H9 (cell line): ENCODE data around the gene SLC25A27. TPM values are rescaled to one million over a fixed set of nuclear protein-coding genes. Genes with fewer than 3 reads are reported as not detected.

Source experiments
- DNase-seq: peaks from one replicate; pipeline ENCODE4 v3.0.0-alpha.2; 2017
- H2AFZ ChIP-seq: one replicate; pipeline ENCODE4 v1.6.1; 2013; ENCODE audit warnings: mild to moderate bottlenecking, low read length, control low read depth, moderate library complexity
- H2AK5ac ChIP-seq: 2 replicates; pipeline ENCODE4 v1.6.1; 2013; ENCODE audit warnings: low read length, control low read depth, mixed read lengths; ENCODE audit not compliant: insufficient read length
- H2BK120ac ChIP-seq: one replicate; pipeline ENCODE4 v1.6.1; 2013; ENCODE audit warnings: low read depth, mild to moderate bottlenecking, low read length, control low read depth, inconsistent platforms; ENCODE audit not compliant: poor library complexity, severe bottlenecking
- H2BK12ac ChIP-seq: 2 replicates; pipeline ENCODE4 v1.6.1; 2013; ENCODE audit warnings: low read length, control low read depth, mixed read lengths, low read depth; ENCODE audit not compliant: insufficient read length
- H2BK15ac ChIP-seq: 2 replicates; pipeline ENCODE4 v1.6.1; 2013; ENCODE audit warnings: low read depth, low read length, control low read depth
- H2BK20ac ChIP-seq: one replicate; pipeline ENCODE4 v1.6.1; 2013; ENCODE audit warnings: low read depth, mild to moderate bottlenecking, low read length, control low read depth, inconsistent platforms; ENCODE audit not compliant: poor library complexity, severe bottlenecking
- H2BK5ac ChIP-seq: 2 replicates; pipeline ENCODE4 v1.6.1; 2013; ENCODE audit warnings: low read length, control low read depth, mixed read lengths; ENCODE audit not compliant: insufficient read length
- H3K14ac ChIP-seq: 2 replicates; pipeline ENCODE4 v1.6.1; 2013; ENCODE audit warnings: low read length, control low read depth; ENCODE audit not compliant: insufficient read depth
- H3K18ac ChIP-seq: 2 replicates; pipeline ENCODE4 v1.6.1; 2013; ENCODE audit warnings: low read depth, mild to moderate bottlenecking, mixed read lengths, low read length, control low read depth; ENCODE audit not compliant: insufficient read length
- H3K23ac ChIP-seq: 2 replicates; pipeline ENCODE4 v1.6.1; 2013; ENCODE audit warnings: low read length, control low read depth, mixed read lengths, low read depth; ENCODE audit not compliant: insufficient read length
- H3K23me2 ChIP-seq: 2 replicates; pipeline ENCODE4 v1.6.1; 2013; ENCODE audit warnings: low read depth, mild to moderate bottlenecking, mixed read lengths, low read length, control low read depth; ENCODE audit not compliant: insufficient read length, poor library complexity, severe bottlenecking
- H3K27ac ChIP-seq: 2 replicates; pipeline ENCODE4 v1.5.1; 2013; ENCODE audit warnings: low read length, control low read depth, mixed read lengths, low read depth; ENCODE audit not compliant: insufficient read length
- H3K27me3 ChIP-seq: 2 replicates; pipeline ENCODE4 v1.6.1; 2013; ENCODE audit warnings: low read length, control low read depth, inconsistent platforms; ENCODE audit not compliant: insufficient read depth
- H3K4ac ChIP-seq: 2 replicates; pipeline ENCODE4 v1.6.1; 2013; ENCODE audit warnings: low read depth, mild to moderate bottlenecking, control low read depth, inconsistent platforms, low read length, moderate library complexity
- H3K4me1 ChIP-seq: 2 replicates; pipeline ENCODE4 v1.6.1; 2013; ENCODE audit warnings: low read length, control low read depth, inconsistent platforms; ENCODE audit not compliant: insufficient read depth
- H3K4me2 ChIP-seq: 2 replicates; pipeline ENCODE4 v1.6.1; 2013; ENCODE audit warnings: low read length, control low read depth, mixed read lengths; ENCODE audit not compliant: insufficient read length, insufficient read depth
- H3K56ac ChIP-seq: 2 replicates; pipeline ENCODE4 v1.6.1; 2013; ENCODE audit warnings: low read depth, mild to moderate bottlenecking, mixed read lengths, low read length, control low read depth; ENCODE audit not compliant: insufficient read length
- H3K79me1 ChIP-seq: 2 replicates; pipeline ENCODE4 v1.6.1; 2013; ENCODE audit warnings: low read depth, mild to moderate bottlenecking, moderate library complexity, low read length, control low read depth, inconsistent platforms; ENCODE audit not compliant: insufficient read depth, poor library complexity, severe bottlenecking
- H3K79me2 ChIP-seq: 2 replicates; pipeline ENCODE4 v1.6.1; 2013; ENCODE audit warnings: low read length, control low read depth, inconsistent platforms; ENCODE audit not compliant: insufficient read depth
- H3K9ac ChIP-seq: 2 replicates; pipeline ENCODE4 v1.6.1; 2013; ENCODE audit warnings: low read length, control low read depth, mixed read lengths; ENCODE audit not compliant: insufficient read length; ENCODE audit errors: extremely low read depth
- H3K9me3 ChIP-seq: one replicate; pipeline ENCODE4 v1.6.1; 2013; ENCODE audit warnings: low read depth, low read length, inconsistent platforms; ENCODE audit not compliant: control insufficient read depth
- H3T11ph ChIP-seq: one replicate; pipeline ENCODE4 v1.6.1; 2013; ENCODE audit warnings: mild to moderate bottlenecking, low read length, control low read depth, inconsistent platforms
- H4K20me1 ChIP-seq: one replicate; pipeline ENCODE4 v1.6.1; 2013; ENCODE audit not compliant: control insufficient read depth, insufficient read length, insufficient read depth
- H4K5ac ChIP-seq: 2 replicates; pipeline ENCODE4 v1.6.1; 2013; ENCODE audit warnings: low read depth, mild to moderate bottlenecking, mixed read lengths, low read length, control low read depth; ENCODE audit not compliant: insufficient read length
- H4K8ac ChIP-seq: replicated peaks from 2 replicates; pipeline ENCODE4 v1.6.1; 2013; ENCODE audit warnings: low read length, control low read depth, mixed read lengths, low read depth; ENCODE audit not compliant: insufficient read length
- H4K91ac ChIP-seq: 2 replicates; pipeline ENCODE4 v1.6.1; 2013; ENCODE audit warnings: low read depth, mild to moderate bottlenecking, moderate library complexity, mixed read lengths, low read length, control low read depth; ENCODE audit not compliant: insufficient read length
- H3K27ac Mint-ChIP-seq, 3 experiments: 2 replicates in 2 of 3; 3 replicates in 1 of 3; pipeline ENCODE4 v1.8.0; 2020 to 2021; ENCODE audit warnings: mixed read lengths in 3 of 3, mild to moderate bottlenecking in 1 of 3, moderate library complexity in 1 of 3
- H3K27me3 Mint-ChIP-seq: 2 replicates; pipeline ENCODE4 v1.8.0; 2021; ENCODE audit warnings: low read depth, mild to moderate bottlenecking, moderate library complexity, mixed read lengths
- H3K36me3 Mint-ChIP-seq, 3 experiments: 2 replicates in 2 of 3; 3 replicates in 1 of 3; pipeline ENCODE4 v1.8.0; 2020 to 2021; ENCODE audit warnings: low read depth in 3 of 3, mixed read lengths in 3 of 3; ENCODE audit not compliant: insufficient read depth in 1 of 3
- H3K4me1 Mint-ChIP-seq, 2 experiments: 2 replicates each; pipeline ENCODE4 v1.8.0; 2020; ENCODE audit warnings: mixed read lengths in 2 of 2
- H3K4me3 Mint-ChIP-seq, 2 experiments: 2 replicates in 1 of 2; 3 replicates in 1 of 2; pipeline ENCODE4 v1.8.0; 2020 to 2021; ENCODE audit warnings: mild to moderate bottlenecking in 2 of 2, mixed read lengths in 2 of 2, moderate library complexity in 1 of 2
- H3K9me3 Mint-ChIP-seq, 2 experiments: 2 replicates in 1 of 2; 3 replicates in 1 of 2; pipeline ENCODE4 v1.8.0; 2020; ENCODE audit warnings: mild to moderate bottlenecking in 2 of 2, mixed read lengths in 2 of 2, moderate library complexity in 1 of 2
- WGBS: extraction: QIAGEN DNeasy Blood & Tissue Kit; methylation state at CpG from one replicate; pipeline ENCODE4 v1.1.7; 2013; ENCODE audit warnings: missing lambda C conversion rate, low lambda C conversion rate, mixed read lengths; ENCODE audit not compliant: insufficient read length; ENCODE audit errors: extremely low coverage; 5-methylcytosine and 5-hydroxymethylcytosine counted together
- total RNA-seq: library from RNA; stranded (reverse); gene quantifications from 2 replicates; pipeline ENCODE4 v1.2.1, GENCODE V29; 2021
- TF ChIP-seq, protein P1 (sequence below): fragments of 200-600 bp; sonication (generic); conservative IDR thresholded peaks from 3 replicates; pipeline ENCODE4 v1.8.0; 2021; ENCODE audit warnings: antibody characterized with exemption, mild to moderate bottlenecking

SLC25A27 gene
- total RNA-seq, 1 experiment from 2014 or later, result 5.1 TPM

DNA sequence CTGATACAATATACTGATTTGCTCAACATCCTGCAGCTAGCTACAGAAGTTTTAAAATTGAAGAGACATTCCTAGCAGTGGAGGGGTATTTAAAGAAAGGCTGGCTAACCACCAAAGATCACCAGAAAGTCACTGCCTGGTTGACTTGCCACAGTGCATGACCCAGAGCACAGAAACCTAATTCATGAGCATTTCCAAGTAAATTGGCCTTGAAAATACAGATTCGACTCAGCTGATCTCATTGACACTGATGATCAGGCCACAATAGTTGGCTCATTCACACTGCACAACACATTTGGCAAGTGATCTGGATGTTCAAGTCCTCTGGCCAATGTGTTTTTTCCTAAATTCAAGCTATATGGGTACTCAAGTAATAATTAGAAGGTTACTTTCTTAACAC, 21.6 kb downstream of the SLC25A27 start:
- no peak overlapping the region for H2BK12ac ChIP-seq
- H3K27ac ChIP-seq, result no peak overlapping the region
- H3K9ac ChIP-seq, result no peak overlapping the region
- no peak overlapping the region for H3T11ph ChIP-seq
- Mint-ChIP-seq H3K9me3 (no peaks in the 10 kb centered on the region), H3K4me3 (no peak overlapping the region), H3K27ac (no peak overlapping the region; a peak in 1 of 7 replicates), H3K27me3 (no peaks in the 10 kb centered on the region), H3K36me3 (no peaks in the 10 kb centered on the region), H3K4me1 (peaks cover 6 to 7% of the 10 kb centered on the region in 2 experiments; a peak in 3 of 4 replicates)
- H4K91ac ChIP-seq, result no peak overlapping the region
- H3K27me3 ChIP-seq, result no peaks in the 10 kb centered on the region
- H2AFZ ChIP-seq, result no peak overlapping the region
- no peak overlapping the region for H3K18ac ChIP-seq
- H4K5ac ChIP-seq, result no peak overlapping the region
- no peak overlapping the region for H2AK5ac ChIP-seq
- H2BK5ac ChIP-seq, result no peak overlapping the region
- no peaks in the 10 kb centered on the region for H3K9me3 ChIP-seq
- H3K14ac ChIP-seq, result no peak overlapping the region
- no CpG with 5 or more reads among the region's 1 CpG for WGBS
- H3K56ac ChIP-seq, result no peak overlapping the region
- no peaks in the 10 kb centered on the region for H3K79me1 ChIP-seq
- H3K79me2 ChIP-seq, result no peaks in the 10 kb centered on the region
- no peak overlapping the region for H3K23ac ChIP-seq
- H3K4me1 ChIP-seq, result no peaks in the 10 kb centered on the region
- no peak for DNase-seq
- TF ChIP-seq, protein P1, sequence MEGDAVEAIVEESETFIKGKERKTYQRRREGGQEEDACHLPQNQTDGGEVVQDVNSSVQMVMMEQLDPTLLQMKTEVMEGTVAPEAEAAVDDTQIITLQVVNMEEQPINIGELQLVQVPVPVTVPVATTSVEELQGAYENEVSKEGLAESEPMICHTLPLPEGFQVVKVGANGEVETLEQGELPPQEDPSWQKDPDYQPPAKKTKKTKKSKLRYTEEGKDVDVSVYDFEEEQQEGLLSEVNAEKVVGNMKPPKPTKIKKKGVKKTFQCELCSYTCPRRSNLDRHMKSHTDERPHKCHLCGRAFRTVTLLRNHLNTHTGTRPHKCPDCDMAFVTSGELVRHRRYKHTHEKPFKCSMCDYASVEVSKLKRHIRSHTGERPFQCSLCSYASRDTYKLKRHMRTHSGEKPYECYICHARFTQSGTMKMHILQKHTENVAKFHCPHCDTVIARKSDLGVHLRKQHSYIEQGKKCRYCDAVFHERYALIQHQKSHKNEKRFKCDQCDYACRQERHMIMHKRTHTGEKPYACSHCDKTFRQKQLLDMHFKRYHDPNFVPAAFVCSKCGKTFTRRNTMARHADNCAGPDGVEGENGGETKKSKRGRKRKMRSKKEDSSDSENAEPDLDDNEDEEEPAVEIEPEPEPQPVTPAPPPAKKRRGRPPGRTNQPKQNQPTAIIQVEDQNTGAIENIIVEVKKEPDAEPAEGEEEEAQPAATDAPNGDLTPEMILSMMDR, result no peak
- no peak overlapping the region for H2BK120ac ChIP-seq
- H3K4me2 ChIP-seq, result no peak overlapping the region
- no peak overlapping the region for H3K4ac ChIP-seq
- no peak overlapping the region for H2BK20ac ChIP-seq
- no peaks in the 10 kb centered on the region for H3K23me2 ChIP-seq
- H2BK15ac ChIP-seq, result no peak overlapping the region
- no peaks in the 10 kb centered on the region for H4K20me1 ChIP-seq
- no peak overlapping the region for H4K8ac ChIP-seq
